Stimulated activated naive B cell treated with anti-CD40 and anti-IgM and Interleukin-4, amounts not matched to agents 10 μg/mL and 1 μg/mL and 100 μg/mL, for 72 hours (primary cell): ENCODE results near the gene SOST.

Experiments used
- ATAC-seq, 2 donors: fragments of 150-1000 bp; cut with Tn5 transposase; replicated peaks; 2 replicates each; pipeline ENCODE4 v1.10.0; 2021; ENCODE audit warnings: moderate library complexity in 1 of 2
- DNase-seq: peaks from one replicate; pipeline ENCODE4 v3.0.0; 2021
- H3K27ac Mint-ChIP-seq: one replicate; pipeline ENCODE4 v1.8.0; 2022; ENCODE audit warnings: mild to moderate bottlenecking, mixed read lengths
- H3K27me3 Mint-ChIP-seq, 2 donors: one replicate each; pipeline ENCODE4 v1.8.0; 2022; ENCODE audit warnings: mixed read lengths in 2 of 2
- H3K36me3 Mint-ChIP-seq, 2 donors: one replicate each; pipeline ENCODE4 v1.8.0; 2022; ENCODE audit warnings: mixed read lengths in 2 of 2, mild to moderate bottlenecking in 1 of 2
- H3K4me1 Mint-ChIP-seq, 2 donors: one replicate each; pipeline ENCODE4 v1.8.0; 2022; ENCODE audit warnings: mixed read lengths in 2 of 2, mild to moderate bottlenecking in 1 of 2
- H3K4me3 Mint-ChIP-seq, 2 donors: one replicate each; pipeline ENCODE4 v1.8.0; 2022; ENCODE audit warnings: mild to moderate bottlenecking in 2 of 2, mixed read lengths in 2 of 2, moderate library complexity in 1 of 2
- H3K9me3 Mint-ChIP-seq, 2 donors: one replicate each; pipeline ENCODE4 v1.8.0; 2022; ENCODE audit warnings: mixed read lengths in 2 of 2, mild to moderate bottlenecking in 1 of 2

The SOST gene

GRCh38 chr17:43784068-43784467 is 25.5 kb upstream of the SOST start:
- Mint-ChIP-seq H3K36me3 (no peaks in the 10 kb centered on the region), H3K9me3 (no peaks in the 10 kb centered on the region), H3K27ac (no peak overlapping the region), H3K4me1 (peaks cover 2 to 5% of the 10 kb centered on the region in 2 donors), H3K27me3 (peaks cover 24 to 61% of the 10 kb centered on the region in 2 donors), H3K4me3 (no peak overlapping the region)
- no peak for ATAC-seq
- no peak for DNase-seq

GRCh38 chr17:43782913-43783680 is 24.5 kb upstream of the SOST start:
- ATAC-seq = no peak
- no peaks in the 10 kb centered on the region for H3K36me3 Mint-ChIP-seq
- peaks cover 24 to 57% of the 10 kb centered on the region in 2 donors for H3K27me3 Mint-ChIP-seq
- no peak overlapping the region for H3K4me3 Mint-ChIP-seq
- no peak for DNase-seq
- no peak overlapping the region for H3K27ac Mint-ChIP-seq
- H3K9me3 Mint-ChIP-seq = no peaks in the 10 kb centered on the region
- peaks cover 2 to 6% of the 10 kb centered on the region in 2 donors for H3K4me1 Mint-ChIP-seq

GRCh38 chr17:43780135-43780534 is 21.5 kb upstream of the SOST start, which contains the start of gene CFAP97D1:
CFAP97D1 (plus strand) TSS chr17:43780435; CDS start chr17:43780463, 28 bp downstream.
- H3K4me3 Mint-ChIP-seq = peak within 1 kb of the TSS; percentile 76 to 90
- ATAC-seq = no peak
- no peak for DNase-seq
- H3K36me3 Mint-ChIP-seq = peaks cover 2 to 8% of the 10 kb centered on the region in 2 donors
- peaks cover 24 to 56% of the 10 kb centered on the region in 2 donors for H3K27me3 Mint-ChIP-seq
- H3K9me3 Mint-ChIP-seq = no peaks in the 10 kb centered on the region
- H3K27ac Mint-ChIP-seq = peak within 1 kb of the TSS; percentile 51
- peaks cover 4 to 16% of the 10 kb centered on the region in 2 donors for H3K4me1 Mint-ChIP-seq

- ATAC-seq = peak; percentile 33 to 57
These were observed 20.8 kb upstream of the SOST start for GRCh38 chr17:43779145-43780125.

GRCh38 chr17:43778337-43779144 is 19.9 kb upstream of the SOST start, which contains the start of gene DUSP3:
DUSP3 (minus strand) TSS chr17:43778977; CDS start chr17:43778924, 53 bp downstream.
- H3K27ac Mint-ChIP-seq = peak within 1 kb of the TSS; percentile 94
- peak within 1 kb of the TSS; percentile 90 to 92 for H3K4me3 Mint-ChIP-seq
- ATAC-seq = peak; percentile 93 to 95
- H3K36me3 Mint-ChIP-seq = peaks cover 8 to 22% of the 10 kb centered on the region in 2 donors
- H3K27me3 Mint-ChIP-seq = peaks cover 14 to 40% of the 10 kb centered on the region in 2 donors
- peaks cover 0 to 1% of the 10 kb centered on the region in 2 donors for H3K9me3 Mint-ChIP-seq
- peak; percentile 71 for DNase-seq
- H3K4me1 Mint-ChIP-seq = peaks cover 12 to 30% of the 10 kb centered on the region in 2 donors

More at GRCh38 chr17:43779145-43780125, 20.8 kb upstream of the SOST start:
- Mint-ChIP-seq H3K27me3 (peaks cover 18 to 49% of the 10 kb centered on the region in 2 donors), H3K27ac (peak overlapping the region; percentile 51), H3K4me1 (peaks cover 6 to 21% of the 10 kb centered on the region in 2 donors), H3K4me3 (peak overlapping the region; percentile 76 to 90), H3K9me3 (no peaks in the 10 kb centered on the region), H3K36me3 (peaks cover 5 to 14% of the 10 kb centered on the region in 2 donors)
- DNase-seq = no peak

GRCh38 chr17:43774304-43775250 is 16.0 kb upstream of the SOST start:
- Mint-ChIP-seq H3K27me3 (peaks cover 0 to under 1% of the 10 kb centered on the region in 2 donors), H3K9me3 (peaks cover 0 to 2% of the 10 kb centered on the region in 2 donors), H3K27ac (no peak overlapping the region), H3K36me3 (peaks cover 31 to 48% of the 10 kb centered on the region in 2 donors), H3K4me1 (peaks cover 22 to 47% of the 10 kb centered on the region in 2 donors), H3K4me3 (no peak overlapping the region)
- DNase-seq (no peak), ATAC-seq (no peak)

GRCh38 chr17:43772877-43773648 is 14.5 kb upstream of the SOST start:
- Mint-ChIP-seq H3K36me3 (peaks cover 41 to 62% of the 10 kb centered on the region in 2 donors), H3K27me3 (no peaks in the 10 kb centered on the region), H3K27ac (peak overlapping the region; percentile 92), H3K4me3 (peak overlapping the region; percentile 40 to 59), H3K4me1 (peaks cover 29 to 55% of the 10 kb centered on the region in 2 donors), H3K9me3 (peaks cover 0 to 2% of the 10 kb centered on the region in 2 donors)
- ATAC-seq = peak; percentile 35 to 62
- DNase-seq = no peak

- ATAC-seq (no peak), DNase-seq (no peak)
- H3K4me3 Mint-ChIP-seq = no peak overlapping the region
- H3K9me3 Mint-ChIP-seq = peaks cover 0 to 2% of the 10 kb centered on the region in 2 donors
- no peaks in the 10 kb centered on the region for H3K27me3 Mint-ChIP-seq
- peaks cover 32 to 56% of the 10 kb centered on the region in 2 donors for H3K4me1 Mint-ChIP-seq
- peaks cover 41 to 61% of the 10 kb centered on the region in 2 donors for H3K36me3 Mint-ChIP-seq
- H3K27ac Mint-ChIP-seq = no peak overlapping the region
These were observed 12.9 kb upstream of the SOST start for GRCh38 chr17:43771463-43771862.

- no peak for DNase-seq
- Mint-ChIP-seq H3K9me3 (peaks cover 0 to 2% of the 10 kb centered on the region in 2 donors), H3K36me3 (peaks cover 39 to 57% of the 10 kb centered on the region in 2 donors), H3K27ac (no peak overlapping the region), H3K4me3 (no peak overlapping the region), H3K27me3 (no peaks in the 10 kb centered on the region), H3K4me1 (peaks cover 29 to 56% of the 10 kb centered on the region in 2 donors)
- no peak for ATAC-seq
These were observed 12.4 kb upstream of the SOST start for GRCh38 chr17:43770957-43771356.

- Mint-ChIP-seq H3K36me3 (peaks cover 36 to 51% of the 10 kb centered on the region in 2 donors), H3K4me3 (no peak overlapping the region), H3K4me1 (peaks cover 28 to 52% of the 10 kb centered on the region in 2 donors), H3K9me3 (peaks cover 0 to 2% of the 10 kb centered on the region in 2 donors), H3K27me3 (no peaks in the 10 kb centered on the region), H3K27ac (no peak overlapping the region)
- ATAC-seq (no peak), DNase-seq (no peak)
These were observed 11.3 kb upstream of the SOST start for GRCh38 chr17:43769859-43770258.

- Mint-ChIP-seq H3K36me3 (peaks cover 36 to 48% of the 10 kb centered on the region in 2 donors), H3K27ac (no peak overlapping the region), H3K27me3 (no peaks in the 10 kb centered on the region), H3K4me1 (peaks cover 28 to 49% of the 10 kb centered on the region in 2 donors), H3K9me3 (peaks cover 0 to 2% of the 10 kb centered on the region in 2 donors), H3K4me3 (no peak overlapping the region)
- no peak for ATAC-seq
- DNase-seq = no peak
These were observed 10.8 kb upstream of the SOST start for GRCh38 chr17:43769426-43769825.

- Mint-ChIP-seq H3K27ac (no peak overlapping the region), H3K4me3 (no peak overlapping the region), H3K4me1 (peaks cover 24 to 44% of the 10 kb centered on the region in 2 donors), H3K27me3 (no peaks in the 10 kb centered on the region), H3K36me3 (peaks cover 36 to 43% of the 10 kb centered on the region in 2 donors), H3K9me3 (peaks cover 0 to 2% of the 10 kb centered on the region in 2 donors)
- ATAC-seq (no peak), DNase-seq (no peak)
These were observed 10.4 kb upstream of the SOST start for GRCh38 chr17:43768943-43769342.
